Loucy (cell line): ENCODE results near the gene TMPRSS2.

ENCODE experiments used
- H2AFZ ChIP-seq: fragments of 200-600 bp; sonication (generic); 2 replicates; pipeline ENCODE4 v1.6.0; 2016; ENCODE audit warnings: antibody characterized with exemption, mild to moderate bottlenecking, low read length, moderate library complexity
- H3F3A ChIP-seq: fragments of 200-600 bp; 2 replicates; pipeline ENCODE4 v1.6.0; 2016; ENCODE audit warnings: antibody characterized with exemption, low read depth, mild to moderate bottlenecking
- H3K27me3 ChIP-seq: fragments of 200-600 bp; sonication (generic); 2 replicates; pipeline ENCODE4 v1.6.1; 2014; ENCODE audit warnings: low read length, mild to moderate bottlenecking; ENCODE audit not compliant: insufficient read depth, poor library complexity, severe bottlenecking
- H3K36me3 ChIP-seq: fragments of 200-600 bp; sonication (generic); 2 replicates; pipeline ENCODE4 v1.6.1; 2016; ENCODE audit warnings: low read length; ENCODE audit not compliant: insufficient read depth
- H3K4me1 ChIP-seq: fragments of 200-600 bp; sonication (generic); 2 replicates; pipeline ENCODE4 v1.5.1; 2014; ENCODE audit warnings: low read length, mild to moderate bottlenecking; ENCODE audit not compliant: insufficient read depth, poor library complexity, severe bottlenecking
- H3K4me2 ChIP-seq: fragments of 200-600 bp; sonication (generic); 2 replicates; pipeline ENCODE4 v1.6.0; 2014; ENCODE audit warnings: antibody characterized with exemption, low read length, low read depth, mild to moderate bottlenecking; ENCODE audit not compliant: poor library complexity, severe bottlenecking
- H3K4me3 ChIP-seq: fragments of 200-600 bp; sonication (generic); 2 replicates; pipeline ENCODE4 v1.5.1; 2014; ENCODE audit warnings: low read length, mild to moderate bottlenecking, mixed read lengths; ENCODE audit not compliant: poor library complexity, severe bottlenecking
- H3K79me2 ChIP-seq: fragments of 200-600 bp; sonication (generic); 2 replicates; pipeline ENCODE4 v1.6.1; 2014; ENCODE audit warnings: low read length; ENCODE audit not compliant: insufficient read depth
- H3K9ac ChIP-seq: fragments of 200-600 bp; sonication (generic); 2 replicates; pipeline ENCODE4 v1.6.0; 2014; ENCODE audit warnings: mild to moderate bottlenecking, low read depth, low read length, moderate library complexity; ENCODE audit not compliant: poor library complexity, severe bottlenecking
- H3K9me2 ChIP-seq: fragments of 200-600 bp; sonication (generic); replicated peaks from 2 replicates; pipeline ENCODE4 v1.6.1; 2016; ENCODE audit warnings: low read depth, low read length, mixed read lengths
- H3K9me3 ChIP-seq: fragments of 200-600 bp; sonication (generic); 2 replicates; pipeline ENCODE4 v1.6.1; 2014; ENCODE audit warnings: mild to moderate bottlenecking, antibody characterized with exemption, low read length, low read depth; ENCODE audit not compliant: insufficient read depth
- H4K20me1 ChIP-seq: fragments of 200-600 bp; sonication (generic); 2 replicates; pipeline ENCODE4 v1.6.0; 2014; ENCODE audit warnings: antibody characterized with exemption, low read length, mild to moderate bottlenecking; ENCODE audit not compliant: insufficient read depth, poor library complexity, severe bottlenecking
- CTCF ChIP-seq: fragments of 200-600 bp; sonication (generic); conservative IDR thresholded peaks from 2 replicates; pipeline ENCODE4 v1.5.1; 2014; ENCODE audit warnings: mild to moderate bottlenecking, antibody characterized with exemption, low read length
- EZH2phosphoT487 ChIP-seq: fragments of 200-600 bp; IDR thresholded peaks from 2 replicates; pipeline ENCODE4 v1.6.1; 2018; ENCODE audit warnings: antibody characterized with exemption, mild to moderate bottlenecking, moderate library complexity, borderline replicate concordance

Gene TMPRSS2

GRCh38 chr21:41526478-41527087 is 18.6 kb upstream of the TMPRSS2 start:
- Histone ChIP-seq H3K9me3 (no peaks in the 10 kb centered on the region), H3K27me3 (no peaks in the 10 kb centered on the region), H3K79me2 (no peaks in the 10 kb centered on the region), H2AFZ (no peak overlapping the region), H3K9ac (no peak overlapping the region), H3K36me3 (no peaks in the 10 kb centered on the region), H3K9me2 (no peaks in the 10 kb centered on the region), H3K4me1 (no peaks in the 10 kb centered on the region), H3K4me3 (no peak overlapping the region), H4K20me1 (no peaks in the 10 kb centered on the region), H3F3A (no peaks in the 10 kb centered on the region), H3K4me2 (no peak overlapping the region)
- no peak for TF ChIP-seq EZH2phosphoT487
- TF ChIP-seq CTCF: no peak

GRCh38 chr21:41523175-41523574 is 15.2 kb upstream of the TMPRSS2 start:
- H3K27me3 ChIP-seq: no peaks in the 10 kb centered on the region
- no peaks in the 10 kb centered on the region for H3K36me3 ChIP-seq
- no peak overlapping the region for H3K4me3 ChIP-seq
- no peak overlapping the region for H2AFZ ChIP-seq
- no peaks in the 10 kb centered on the region for H3F3A ChIP-seq
- no peak overlapping the region for H3K9ac ChIP-seq
- H3K79me2 ChIP-seq: no peaks in the 10 kb centered on the region
- no peaks in the 10 kb centered on the region for H3K9me2 ChIP-seq
- no peaks in the 10 kb centered on the region for H3K4me1 ChIP-seq
- H3K9me3 ChIP-seq: no peaks in the 10 kb centered on the region
- no peak overlapping the region for H3K4me2 ChIP-seq
- no peaks in the 10 kb centered on the region for H4K20me1 ChIP-seq
- TF ChIP-seq CTCF (no peak), EZH2phosphoT487 (no peak)

- Histone ChIP-seq H3K4me3 (no peak overlapping the region), H3K9me3 (no peaks in the 10 kb centered on the region), H3K4me1 (no peaks in the 10 kb centered on the region), H4K20me1 (no peaks in the 10 kb centered on the region), H3K27me3 (no peaks in the 10 kb centered on the region), H3K9me2 (no peaks in the 10 kb centered on the region), H2AFZ (no peak overlapping the region), H3K79me2 (no peaks in the 10 kb centered on the region), H3F3A (no peaks in the 10 kb centered on the region), H3K4me2 (no peak overlapping the region), H3K36me3 (no peaks in the 10 kb centered on the region), H3K9ac (no peak overlapping the region)
- TF ChIP-seq CTCF (no peak), EZH2phosphoT487 (no peak)
Measured at GRCh38 chr21:41521489-41522027, 13.6 kb upstream of the TMPRSS2 start.
